A673 (cell line): ENCODE measurements around the gene SYNRG. TPM values are rescaled to one million over a fixed set of nuclear protein-coding genes. Genes with fewer than 3 reads are reported as not detected.

Experiments
- BruUV-seq: library from RNA; stranded (reverse); fragments of 400-500 nt; replicated peaks from 2 replicates; lab custom pipeline; 2021; lab: Mats Ljungman, UMichigan
- CTCF ChIA-PET: fragments of 300-600 bp; sonication (Branson Sonifier 250); formaldehyde crosslinking; loops from one replicate; lab custom pipeline; 2022; ENCODE audit warnings: antibody characterized with exemption; lab: Charles Lee
- POLR2A ChIA-PET: fragments of 300-600 bp; sonication (Branson Sonifier 250); formaldehyde crosslinking; loops from one replicate; lab custom pipeline; 2022; ENCODE audit warnings: antibody characterized with exemption; ENCODE audit not compliant: low non-redundant PET; lab: Charles Lee
- DNase-seq: peaks from one replicate; pipeline ENCODE4 v3.0.0-alpha.2; 2015; ENCODE audit warnings: low spot score
- H3K27ac ChIP-seq: fragments of 200-600 bp; sonication (generic); 2 replicates; pipeline ENCODE4 v1.5.1; 2016; ENCODE audit warnings: mixed run types, low read depth, mild to moderate bottlenecking, mixed read lengths, antibody characterized with exemption, low read length; ENCODE audit not compliant: poor library complexity, severe bottlenecking
- H3K27me3 ChIP-seq: fragments of 200-600 bp; sonication (generic); replicated peaks from 2 replicates; pipeline ENCODE4 v1.6.1; 2017; ENCODE audit warnings: mixed run types, low read depth, mild to moderate bottlenecking, mixed read lengths, antibody characterized with exemption, low read length; ENCODE audit not compliant: insufficient read depth, poor library complexity
- H3K36me3 ChIP-seq: fragments of 200-600 bp; sonication (generic); 2 replicates; pipeline ENCODE4 v1.6.1; 2016; ENCODE audit warnings: mixed run types, mild to moderate bottlenecking, mixed read lengths, antibody characterized with exemption, low read length; ENCODE audit not compliant: insufficient read depth, poor library complexity, severe bottlenecking
- H3K4me1 ChIP-seq: fragments of 200-600 bp; sonication (generic); 2 replicates; pipeline ENCODE4 v1.6.1; 2017; ENCODE audit warnings: mixed run types, mild to moderate bottlenecking, mixed read lengths, antibody characterized with exemption, low read length; ENCODE audit not compliant: insufficient read depth, poor library complexity, severe bottlenecking
- H3K4me3 ChIP-seq: fragments of 200-600 bp; sonication (generic); 2 replicates; pipeline ENCODE4 v1.5.1; 2016; ENCODE audit warnings: low read depth, mixed run types, mild to moderate bottlenecking, mixed read lengths, low read length; ENCODE audit not compliant: poor library complexity, severe bottlenecking
- H3K9me3 ChIP-seq: fragments of 200-600 bp; sonication (generic); 2 replicates; pipeline ENCODE4 v1.6.1; 2016; ENCODE audit warnings: mixed run types, low read depth, mild to moderate bottlenecking, mixed read lengths, antibody characterized with exemption, low read length; ENCODE audit not compliant: poor library complexity, severe bottlenecking
- CTCF ChIP-seq: fragments of 300-800, 200-600 bp; sonication (generic); conservative IDR thresholded peaks from 2 replicates; pipeline ENCODE4 v1.5.1; 2017; ENCODE audit warnings: low read depth, mild to moderate bottlenecking, antibody characterized with exemption, low read length, moderate library complexity, mixed read lengths
- EZH2 ChIP-seq: fragments of 200-600 bp; sonication (generic); IDR thresholded peaks from 2 replicates; pipeline ENCODE4 v1.6.1; 2017; ENCODE audit warnings: borderline replicate concordance, low read depth, mild to moderate bottlenecking, mixed read lengths, antibody characterized with exemption, low read length; ENCODE audit not compliant: poor library complexity, severe bottlenecking
- intact Hi-C: fragments of 100-400 bp; cut with micrococcal nuclease; formaldehyde crosslinking; loops from one replicate; pipeline ENCODE4 v1.10.0; 2022; ENCODE audit not compliant: unreplicated experiment
- total RNA-seq: library from RNA; stranded (reverse); gene quantifications from 2 replicates; pipeline ENCODE4 v1.2.3, GENCODE V29; 2021

The SYNRG gene
- total RNA-seq, 1 experiment from 2014 or later: 22.5 TPM

- Histone ChIP-seq H3K27ac (no peak overlapping the region), H3K9me3 (no peaks in the 10 kb centered on the region), H3K36me3 (peaks cover 3% of the 10 kb centered on the region), H3K4me1 (no peaks in the 10 kb centered on the region), H3K27me3 (no peaks in the 10 kb centered on the region), H3K4me3 (no peak overlapping the region)
- ChIA-PET CTCF (interaction anchor here (0.6 kb wide), 1 partner anchor 341 kb away, joined by 4 read pairs; no protein-coding TSS in a partner anchor), POLR2A (no interaction called here)
- no TSS peak for BruUV-seq
- intact Hi-C loops: loop anchor here (10.0 kb wide), 1 partner anchor 293 kb away; no protein-coding TSS in a partner anchor
- no peak for DNase-seq
- TF ChIP-seq EZH2 (no peak), CTCF (no peak)
Observed at GRCh38 chr17:37521821-37522220, 87.4 kb downstream of the SYNRG start.

DNA sequence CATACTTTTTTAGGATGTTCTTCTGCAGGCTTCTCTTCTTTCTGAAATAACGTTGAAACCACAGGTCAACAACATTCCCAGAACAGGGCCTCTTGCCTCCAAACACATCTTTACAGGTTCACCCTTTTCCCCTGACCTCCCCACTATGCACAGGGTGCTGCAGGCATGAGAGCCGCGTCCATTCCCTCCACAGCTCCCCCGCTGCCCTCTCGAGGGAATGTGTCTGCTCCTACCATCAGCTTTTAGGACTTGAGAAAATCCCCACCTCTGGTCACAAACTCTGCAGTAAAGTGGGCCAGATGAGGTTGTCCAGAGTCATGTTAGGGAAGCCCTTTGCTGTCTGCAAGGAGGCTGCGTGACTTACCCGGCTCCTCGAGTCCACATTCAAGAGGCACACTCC, 89.0 kb downstream of the SYNRG start:
- CTCF ChIA-PET: no interaction called here
- no peaks in the 10 kb centered on the region for H3K27me3 ChIP-seq
- no peak overlapping the region for H3K4me3 ChIP-seq
- H3K9me3 ChIP-seq: no peaks in the 10 kb centered on the region
- no TSS peak for BruUV-seq
- H3K4me1 ChIP-seq: no peaks in the 10 kb centered on the region
- intact Hi-C loops: loop anchor here (10.0 kb wide), 1 partner anchor 295 kb away; no protein-coding TSS in a partner anchor
- POLR2A ChIA-PET: no interaction called here
- peaks cover 3% of the 10 kb centered on the region for H3K36me3 ChIP-seq
- no peak for DNase-seq
- no peak for TF ChIP-seq EZH2
- no peak for TF ChIP-seq CTCF
- no peak overlapping the region for H3K27ac ChIP-seq

- intact Hi-C loops: no loop called here
- ChIA-PET POLR2A (no interaction called here), CTCF (no interaction called here)
- TF ChIP-seq CTCF (no peak), EZH2 (no peak)
- no peak overlapping the region for H3K4me3 ChIP-seq
- H3K4me1 ChIP-seq: no peaks in the 10 kb centered on the region
- BruUV-seq: no TSS peak
- H3K9me3 ChIP-seq: no peaks in the 10 kb centered on the region
- no peak for DNase-seq
- no peak overlapping the region for H3K27ac ChIP-seq
- no peaks in the 10 kb centered on the region for H3K27me3 ChIP-seq
- peaks cover 3% of the 10 kb centered on the region for H3K36me3 ChIP-seq
Observed at GRCh38 chr17:37519251-37519985, 89.8 kb downstream of the SYNRG start.
